Liver (tissue), 9 donors: ENCODE results near the gene NOSIP. TPM values are rescaled to one million over a fixed set of nuclear protein-coding genes. Genes with fewer than 3 reads are reported as not detected.

ENCODE experiments used
- DNase-seq: peaks from one replicate; pipeline ENCODE4 v3.0.0-alpha.2; 2017; ENCODE audit warnings: low spot score
- H3K27ac ChIP-seq, 2 donors: one replicate each; pipeline ENCODE4 v1.7.0; 2013; ENCODE audit warnings: inconsistent platforms in 2 of 2, low read length in 2 of 2, control low read depth in 1 of 2, low read depth in 1 of 2, mild to moderate bottlenecking in 1 of 2
- H3K27me3 ChIP-seq, 4 donors: one replicate each; pipeline versions ENCODE4 v1.6.1 to v1.7.0; 2013; ENCODE audit warnings: low read length in 3 of 4, inconsistent platforms in 1 of 4, mild to moderate bottlenecking in 1 of 4, moderate library complexity in 1 of 4; ENCODE audit not compliant: control insufficient read depth in 4 of 4, insufficient read depth in 4 of 4
- H3K36me3 ChIP-seq, 4 donors: one replicate each; pipeline versions ENCODE4 v1.6.1 to v1.7.0; 2013; ENCODE audit warnings: low read length in 3 of 4, mild to moderate bottlenecking in 3 of 4, low read depth in 1 of 4, moderate library complexity in 1 of 4; ENCODE audit not compliant: control insufficient read depth in 4 of 4, insufficient read depth in 3 of 4
- H3K4me1 ChIP-seq, 4 donors: one replicate each; pipeline versions ENCODE4 v1.6.1 to v1.7.0; 2013; ENCODE audit warnings: low read length in 3 of 4, mild to moderate bottlenecking in 3 of 4, moderate library complexity in 1 of 4; ENCODE audit not compliant: control insufficient read depth in 4 of 4, insufficient read depth in 4 of 4
- H3K4me3 ChIP-seq, 3 donors: one replicate each; pipeline versions ENCODE4 v1.6.1 to v1.7.0; 2013; ENCODE audit warnings: low read length in 3 of 3, control low read depth in 1 of 3, low read depth in 1 of 3, mild to moderate bottlenecking in 1 of 3
- H3K9ac ChIP-seq, 2 donors: one replicate each; pipeline ENCODE4 v1.7.0; 2013; ENCODE audit warnings: low read length in 2 of 2, mild to moderate bottlenecking in 2 of 2, moderate library complexity in 2 of 2, control low read depth in 1 of 2, low read depth in 1 of 2
- H3K9me3 ChIP-seq, 4 donors: one replicate each; pipeline versions ENCODE4 v1.6.1 to v1.7.0; 2013; ENCODE audit warnings: low read length in 3 of 4; ENCODE audit not compliant: control insufficient read depth in 4 of 4
- ATF3 ChIP-seq: IDR thresholded peaks from 2 replicates; pipeline ENCODE4 v1.6.1; 2016; ENCODE audit warnings: antibody characterized with exemption
- FOXA1 ChIP-seq: IDR thresholded peaks from 2 replicates; pipeline ENCODE4 v1.6.1; 2016; ENCODE audit warnings: antibody characterized with exemption
- FOXA2 ChIP-seq: IDR thresholded peaks from 2 replicates; pipeline ENCODE4 v1.6.1; 2016; ENCODE audit warnings: antibody characterized with exemption
- HNF4A ChIP-seq, 2 donors: conservative IDR thresholded peaks; 2 replicates each; pipeline ENCODE4 v1.6.1; 2016; ENCODE audit warnings: antibody characterized with exemption in 2 of 2, mild to moderate bottlenecking in 2 of 2
- JUND ChIP-seq, 2 donors: IDR thresholded peaks; 2 replicates each; pipeline ENCODE4 v1.6.1; 2016; ENCODE audit warnings: antibody characterized with exemption in 2 of 2
- MAX ChIP-seq: IDR thresholded peaks from 2 replicates; pipeline ENCODE4 v1.6.1; 2016; ENCODE audit warnings: antibody characterized with exemption
- NR2F2 ChIP-seq: IDR thresholded peaks from 2 replicates; pipeline ENCODE4 v1.6.1; 2016; ENCODE audit warnings: antibody characterized with exemption
- RAD21 ChIP-seq, 2 donors: IDR thresholded peaks; 2 replicates each; pipeline ENCODE4 v1.6.1; 2016; ENCODE audit warnings: antibody characterized with exemption in 2 of 2, mild to moderate bottlenecking in 2 of 2
- REST ChIP-seq: IDR thresholded peaks from 2 replicates; pipeline ENCODE4 v1.6.1; 2016; ENCODE audit warnings: antibody characterized with exemption, mild to moderate bottlenecking
- RXRA ChIP-seq, 2 donors: IDR thresholded peaks; 2 replicates each; pipeline ENCODE4 v1.6.1; 2017 to 2018; ENCODE audit warnings: antibody characterized with exemption in 2 of 2, mild to moderate bottlenecking in 1 of 2
- TAF1 ChIP-seq: conservative IDR thresholded peaks from 2 replicates; pipeline ENCODE4 v1.6.1; 2016; ENCODE audit warnings: antibody characterized with exemption, mild to moderate bottlenecking
- YY1 ChIP-seq: IDR thresholded peaks from 2 replicates; pipeline ENCODE4 v1.6.1; 2016; ENCODE audit warnings: antibody characterized with exemption, mild to moderate bottlenecking
- WGBS: extraction: QIAGEN DNeasy Blood & Tissue Kit; methylation state at CpG from one replicate; pipeline ENCODE4 v1.1.7; 2013; 5-methylcytosine and 5-hydroxymethylcytosine counted together
- polyA plus RNA-seq, 2 donors: library from polyadenylated mRNA; stranded (reverse) in 1 of 2; unstranded in 1 of 2; fragments of 200-250 nt in 1 of 2; fragments of >200 nt in 1 of 2; fragmentation: Nextera tagmentation in 1 of 2; extraction: Ambion mirVana in 1 of 2; gene quantifications; one replicate each; pipeline versions ENCODE4 v1.2.1 to v1.2.3, GENCODE V29; 2013 to 2015
- total RNA-seq, 2 donors: library from RNA; depleted of rRNA; stranded (reverse); fragments of >200 nt; gene quantifications; one replicate each; pipeline ENCODE4 v1.2.3, GENCODE V29; 2014
- TF ChIP-seq, protein P1 (sequence below): IDR thresholded peaks from 2 replicates; pipeline ENCODE4 v1.6.1; 2016; ENCODE audit warnings: antibody characterized with exemption
- TF ChIP-seq, protein P2 (sequence below): fragments of 150-350 bp; IDR thresholded peaks from 2 replicates; pipeline ENCODE4 v1.5.1; 2017; ENCODE audit warnings: improper control_type of control experiment, low read depth, low read length; ENCODE audit not compliant: missing input control
- donor health status: healthy.
- donor health status: healthy.
- donor health status: healthy.
- donor health status: healthy.
- donor health status: healthy.

Gene NOSIP
- total and polyA plus RNA-seq, 4 donors, result 19.3 to 45.2 (median 30.5) TPM

DNA sequence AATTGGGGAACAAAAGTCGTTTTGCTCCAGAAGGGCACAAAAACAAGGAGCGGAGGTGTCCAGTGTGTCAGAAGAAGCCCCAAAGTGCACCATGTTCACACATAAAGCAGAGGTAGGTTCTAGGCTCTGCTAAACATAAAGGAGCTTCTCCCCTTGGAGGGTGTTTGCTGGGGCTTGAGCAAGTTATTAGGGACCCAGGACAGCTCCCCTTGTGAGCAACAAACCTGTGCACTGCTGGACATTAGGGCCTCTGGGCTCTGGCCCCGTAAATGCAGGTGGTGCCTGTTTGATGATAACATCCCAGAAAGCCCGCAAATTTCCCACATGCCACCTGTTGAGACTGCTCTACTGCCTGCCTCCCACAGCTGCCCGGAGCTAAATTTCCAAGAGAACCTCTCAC is 41.7 kb downstream of the NOSIP start (continued):
- no peak for TF ChIP-seq REST
- TF ChIP-seq, protein P1, sequence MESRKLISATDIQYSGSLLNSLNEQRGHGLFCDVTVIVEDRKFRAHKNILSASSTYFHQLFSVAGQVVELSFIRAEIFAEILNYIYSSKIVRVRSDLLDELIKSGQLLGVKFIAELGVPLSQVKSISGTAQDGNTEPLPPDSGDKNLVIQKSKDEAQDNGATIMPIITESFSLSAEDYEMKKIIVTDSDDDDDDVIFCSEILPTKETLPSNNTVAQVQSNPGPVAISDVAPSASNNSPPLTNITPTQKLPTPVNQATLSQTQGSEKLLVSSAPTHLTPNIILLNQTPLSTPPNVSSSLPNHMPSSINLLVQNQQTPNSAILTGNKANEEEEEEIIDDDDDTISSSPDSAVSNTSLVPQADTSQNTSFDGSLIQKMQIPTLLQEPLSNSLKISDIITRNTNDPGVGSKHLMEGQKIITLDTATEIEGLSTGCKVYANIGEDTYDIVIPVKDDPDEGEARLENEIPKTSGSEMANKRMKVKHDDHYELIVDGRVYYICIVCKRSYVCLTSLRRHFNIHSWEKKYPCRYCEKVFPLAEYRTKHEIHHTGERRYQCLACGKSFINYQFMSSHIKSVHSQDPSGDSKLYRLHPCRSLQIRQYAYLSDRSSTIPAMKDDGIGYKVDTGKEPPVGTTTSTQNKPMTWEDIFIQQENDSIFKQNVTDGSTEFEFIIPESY, result no peak
- no peak for TF ChIP-seq RXRA (IDR thresholded peaks at IDR 0.05)
- TF ChIP-seq FOXA2, result no peak
- no peak for TF ChIP-seq RAD21 (IDR thresholded peaks at IDR 0.05)

GRCh38 chr19:49536921-49537462 is 43.4 kb downstream of the NOSIP start:
- WGBS, result 90% methylated on average over 22 of the region's 22 CpGs
- Histone ChIP-seq H3K27me3 (no peaks in the 10 kb centered on the region), H3K9me3 (no peaks in the 10 kb centered on the region), H3K9ac (no peak overlapping the region), H3K27ac (no peak overlapping the region), H3K4me1 (peaks cover 0 to 3% (median 0%) of the 10 kb centered on the region in 4 donors), H3K36me3 (peaks cover 13 to 43% (median 30%) of the 10 kb centered on the region in 4 donors), H3K4me3 (no peak overlapping the region)
- TF ChIP-seq HNF4A (conservative IDR thresholded peaks at IDR 0.05), result no peak
- DNase-seq, result no peak

GRCh38 chr19:49534632-49535385 is 45.5 kb downstream of the NOSIP start:
- Histone ChIP-seq H3K4me3 (no peak overlapping the region), H3K9ac (no peak overlapping the region), H3K27me3 (no peaks in the 10 kb centered on the region), H3K4me1 (peaks cover 0 to 3% (median 0%) of the 10 kb centered on the region in 4 donors), H3K36me3 (peaks cover 11 to 45% (median 33%) of the 10 kb centered on the region in 4 donors), H3K27ac (no peak overlapping the region), H3K9me3 (no peaks in the 10 kb centered on the region)
- WGBS, result 83% methylated on average over 8 of the region's 8 CpGs
- no peak for DNase-seq
- TF ChIP-seq HNF4A (conservative IDR thresholded peaks at IDR 0.05), result no peak
- no peak for TF ChIP-seq MAX
- no peak for TF ChIP-seq ATF3
- TF ChIP-seq, protein P1, result no peak
- no peak for TF ChIP-seq YY1
- no peak for TF ChIP-seq FOXA1
- TF ChIP-seq FOXA2, result no peak
- TF ChIP-seq, protein P2, sequence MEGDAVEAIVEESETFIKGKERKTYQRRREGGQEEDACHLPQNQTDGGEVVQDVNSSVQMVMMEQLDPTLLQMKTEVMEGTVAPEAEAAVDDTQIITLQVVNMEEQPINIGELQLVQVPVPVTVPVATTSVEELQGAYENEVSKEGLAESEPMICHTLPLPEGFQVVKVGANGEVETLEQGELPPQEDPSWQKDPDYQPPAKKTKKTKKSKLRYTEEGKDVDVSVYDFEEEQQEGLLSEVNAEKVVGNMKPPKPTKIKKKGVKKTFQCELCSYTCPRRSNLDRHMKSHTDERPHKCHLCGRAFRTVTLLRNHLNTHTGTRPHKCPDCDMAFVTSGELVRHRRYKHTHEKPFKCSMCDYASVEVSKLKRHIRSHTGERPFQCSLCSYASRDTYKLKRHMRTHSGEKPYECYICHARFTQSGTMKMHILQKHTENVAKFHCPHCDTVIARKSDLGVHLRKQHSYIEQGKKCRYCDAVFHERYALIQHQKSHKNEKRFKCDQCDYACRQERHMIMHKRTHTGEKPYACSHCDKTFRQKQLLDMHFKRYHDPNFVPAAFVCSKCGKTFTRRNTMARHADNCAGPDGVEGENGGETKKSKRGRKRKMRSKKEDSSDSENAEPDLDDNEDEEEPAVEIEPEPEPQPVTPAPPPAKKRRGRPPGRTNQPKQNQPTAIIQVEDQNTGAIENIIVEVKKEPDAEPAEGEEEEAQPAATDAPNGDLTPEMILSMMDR, result no peak
- no peak for TF ChIP-seq JUND (IDR thresholded peaks at IDR 0.05)
- TF ChIP-seq NR2F2, result no peak
- TF ChIP-seq TAF1, result no peak
- no peak for TF ChIP-seq REST
- TF ChIP-seq RXRA (IDR thresholded peaks at IDR 0.05), result no peak
- TF ChIP-seq RAD21 (IDR thresholded peaks at IDR 0.05), result no peak
